HEK293 (cell line): Measurements from ENCODE around the gene ARHGAP30.

ENCODE experiments used
- GLI4 ChIP-seq: fragments of 450-650 bp; formaldehyde crosslinking; IDR thresholded peaks from 2 replicates; pipeline ENCODE4 v1.5.1; 2016; ENCODE audit warnings: missing biosample characterization, missing genetic modification characterization
- INSM2 ChIP-seq: fragments of 450-650 bp; formaldehyde crosslinking; IDR thresholded peaks from 2 replicates; pipeline ENCODE4 v1.5.1; 2016; ENCODE audit warnings: missing biosample characterization, missing genetic modification characterization
- KLF10 ChIP-seq: fragments of 450-650 bp; IDR thresholded peaks from 2 replicates; pipeline ENCODE4 v1.5.1; 2018; ENCODE audit warnings: missing biosample characterization, mild to moderate bottlenecking, missing genetic modification characterization
- KLF17 ChIP-seq: fragments of 450-650 bp; formaldehyde crosslinking; IDR thresholded peaks from 2 replicates; pipeline ENCODE4 v1.5.1; 2016; ENCODE audit warnings: missing biosample characterization, missing genetic modification characterization
- KLF8 ChIP-seq: fragments of 450-650 bp; formaldehyde crosslinking; IDR thresholded peaks from 2 replicates; pipeline ENCODE4 v1.5.1; 2016; ENCODE audit warnings: missing biosample characterization, missing genetic modification characterization
- PRDM10 ChIP-seq: fragments of 450-650 bp; formaldehyde crosslinking; IDR thresholded peaks from 2 replicates; pipeline ENCODE4 v1.5.1; 2016; ENCODE audit warnings: missing biosample characterization, missing genetic modification characterization
- ZBTB48 ChIP-seq: fragments of 450-650 bp; formaldehyde crosslinking; IDR thresholded peaks from 2 replicates; pipeline ENCODE4 v1.5.1; 2016; ENCODE audit warnings: missing biosample characterization, missing genetic modification characterization
- ZNF184 ChIP-seq: fragments of 450-650 bp; IDR thresholded peaks from 2 replicates; pipeline ENCODE4 v1.5.1; 2018; ENCODE audit warnings: missing biosample characterization, mild to moderate bottlenecking, missing genetic modification characterization
- ZNF324 ChIP-seq: fragments of 450-650 bp; formaldehyde crosslinking; IDR thresholded peaks from 2 replicates; pipeline ENCODE4 v1.5.1; 2016; ENCODE audit warnings: missing biosample characterization, missing genetic modification characterization
- ZNF341 ChIP-seq: fragments of 450-650 bp; formaldehyde crosslinking; IDR thresholded peaks from 2 replicates; pipeline ENCODE4; 2016; ENCODE audit warnings: low read depth, missing biosample characterization, missing genetic modification characterization
- ZNF354C ChIP-seq: fragments of 450-650 bp; formaldehyde crosslinking; IDR thresholded peaks from 2 replicates; pipeline ENCODE4 v1.5.1; 2016; ENCODE audit warnings: missing biosample characterization, missing genetic modification characterization, low read depth, borderline replicate concordance
- ZNF37A ChIP-seq: fragments of 450-650 bp; IDR thresholded peaks from 2 replicates; pipeline ENCODE4 v1.5.1; 2018; ENCODE audit warnings: missing biosample characterization, missing genetic modification characterization
- ZNF394 ChIP-seq: fragments of 450-650 bp; formaldehyde crosslinking; IDR thresholded peaks from 2 replicates; pipeline ENCODE4 v1.5.1; 2016; ENCODE audit warnings: missing biosample characterization, missing genetic modification characterization, mild to moderate bottlenecking, moderate library complexity, borderline replicate concordance
- ZNF488 ChIP-seq: fragments of 450-650 bp; formaldehyde crosslinking; IDR thresholded peaks from 2 replicates; pipeline ENCODE4 v1.5.1; 2016; ENCODE audit warnings: missing biosample characterization, missing genetic modification characterization
- ZNF571 ChIP-seq: fragments of 450-650 bp; formaldehyde crosslinking; IDR thresholded peaks from 2 replicates; pipeline ENCODE4 v1.5.0; 2017; ENCODE audit warnings: missing biosample characterization, missing genetic modification characterization
- ZNF639 ChIP-seq: fragments of 450-650 bp; formaldehyde crosslinking; IDR thresholded peaks from 2 replicates; pipeline ENCODE4 v1.5.1; 2016; ENCODE audit warnings: missing biosample characterization, missing genetic modification characterization
- ZNF660 ChIP-seq: fragments of 450-650 bp; IDR thresholded peaks from 2 replicates; pipeline ENCODE4 v1.5.1; 2018; ENCODE audit warnings: missing biosample characterization, mild to moderate bottlenecking, missing genetic modification characterization
- ZNF704 ChIP-seq: fragments of 450-650 bp; formaldehyde crosslinking; IDR thresholded peaks from 2 replicates; pipeline ENCODE4 v1.5.1; 2016; ENCODE audit warnings: missing biosample characterization, missing genetic modification characterization
- ZNF76 ChIP-seq: fragments of 450-650 bp; formaldehyde crosslinking; IDR thresholded peaks from 2 replicates; pipeline ENCODE4; 2016; ENCODE audit warnings: low read depth, missing biosample characterization, missing genetic modification characterization, borderline replicate concordance
- ZNF792 ChIP-seq: fragments of 450-650 bp; formaldehyde crosslinking; IDR thresholded peaks from 2 replicates; pipeline ENCODE4 v1.5.1; 2016; ENCODE audit warnings: missing biosample characterization, missing genetic modification characterization

The ARHGAP30 gene

GRCh38 chr1:161044908-161045735 lies 24.6 kb downstream of the ARHGAP30 start (continued):
- TF ChIP-seq INSM2 (tag by site-specific recombination), result no peak
- peak; percentile 42; the same call in 1 of the 2 replicates for TF ChIP-seq ZNF792 (tag by site-specific recombination)
- TF ChIP-seq ZNF341 (tag by site-specific recombination), result no peak
- no peak for TF ChIP-seq ZNF639 (tag by site-specific recombination)
- TF ChIP-seq ZNF660 (tag by site-specific recombination), result 0 out of 2 replicates have a peak, but pooled peaks have one; percentile 43
- TF ChIP-seq ZNF488 (tag by site-specific recombination), result no peak
- no peak for TF ChIP-seq ZNF184 (tag by site-specific recombination)
- no peak for TF ChIP-seq ZNF394 (tag by site-specific recombination)
- TF ChIP-seq KLF17 (tag by site-specific recombination), result 0 out of 2 replicates have a peak, but pooled peaks have one; percentile 15
- peak; percentile 99 for TF ChIP-seq ZBTB48 (tag by site-specific recombination)
- TF ChIP-seq ZNF37A (tag by site-specific recombination), result no peak
- peak; percentile 76; the same call in 1 of the 2 replicates for TF ChIP-seq KLF10
- TF ChIP-seq ZNF76 (tag by site-specific recombination), result peak; percentile 35; the same call in 1 of the 2 replicates
- TF ChIP-seq ZNF704 (tag by site-specific recombination), result no peak
- no peak for TF ChIP-seq ZNF324 (tag by site-specific recombination)
- TF ChIP-seq ZNF354C (tag by site-specific recombination), result no peak
- TF ChIP-seq KLF8 (tag by site-specific recombination), result 0 out of 2 replicates have a peak, but pooled peaks have one; percentile 11
- no peak for TF ChIP-seq PRDM10 (tag by site-specific recombination)
- no peak for TF ChIP-seq GLI4 (tag by site-specific recombination)
- no peak for TF ChIP-seq ZNF571 (tag by site-specific recombination)
